Endothelial cell of umbilical vein (primary cell): ENCODE measurements around the gene GJA1. TPM values are rescaled to one million over a fixed set of nuclear protein-coding genes. Genes with fewer than 3 reads are reported as not detected.

Source experiments
- BruUV-seq: library from RNA; stranded (reverse); fragments of 400-500 nt; replicated peaks from 2 replicates; lab custom pipeline; 2021; lab: Mats Ljungman, UMichigan
- CTCF ChIA-PET: fragments of 300-600, 350-600 bp; sonication (Branson Sonifier 250); formaldehyde crosslinking; loops from one replicate; lab custom pipeline; 2021; ENCODE audit warnings: antibody characterized with exemption, inconsistent platforms; lab: Charles Lee
- POLR2A ChIA-PET: fragments of 300-600, 350-600 bp; sonication (Branson Sonifier 250); formaldehyde crosslinking; loops from one replicate; lab custom pipeline; 2021; ENCODE audit warnings: antibody characterized with exemption, inconsistent platforms; lab: Charles Lee
- DNase-seq: peaks from one replicate; pipeline ENCODE4 v3.0.0-alpha.2; 2011; ENCODE audit warnings: low read depth, low spot score
- FAIRE-seq: peaks from 2 replicates; lab custom pipeline; 2011; peaks lifted over from hg19 to GRCh38; lab: Jason Lieb, UNC
- H2AFZ ChIP-seq: 2 replicates; pipeline ENCODE4 v1.6.0; 2012; ENCODE audit warnings: low read depth, low read length, control low read depth, inconsistent platforms
- H3K27ac ChIP-seq: 2 replicates; pipeline ENCODE4 v1.5.1; 2011; ENCODE audit warnings: low read depth, mild to moderate bottlenecking, control low read depth, low read length, moderate library complexity; ENCODE audit not compliant: insufficient read depth
- H3K27me3 ChIP-seq, 2 experiments: 2 replicates each; pipeline versions ENCODE4 v1.6.0 to v1.6.1; 2011; ENCODE audit warnings: low read length in 2 of 2, mixed read lengths in 1 of 2; ENCODE audit not compliant: control insufficient read depth in 2 of 2, insufficient read depth in 2 of 2
- H3K36me3 ChIP-seq, 2 experiments: 2 replicates in 1 of 2; 3 replicates in 1 of 2; pipeline ENCODE4 v1.5.1; 2011; ENCODE audit warnings: low read length in 2 of 2, mild to moderate bottlenecking in 1 of 2, moderate library complexity in 1 of 2; ENCODE audit not compliant: control insufficient read depth in 2 of 2, insufficient read depth in 2 of 2; ENCODE audit errors: extremely low read depth in 1 of 2
- H3K4me1 ChIP-seq: 3 replicates; pipeline ENCODE4 v1.5.1; 2011; ENCODE audit warnings: mild to moderate bottlenecking, low read length; ENCODE audit not compliant: control insufficient read depth, insufficient read depth; ENCODE audit errors: extremely low read depth
- H3K4me2 ChIP-seq: 2 replicates; pipeline ENCODE4 v1.6.1; 2011; ENCODE audit warnings: low read length, control low read depth, mixed read lengths; ENCODE audit not compliant: insufficient read depth
- H3K4me3 ChIP-seq, 3 experiments: fragments of 200-600 bp in 1 of 3; sonication (generic), shearing (Covaris generic) in 1 of 3; replicated peaks in 1 of 3; 2 replicates each; pipeline ENCODE4 v1.5.1; 2011 to 2016; ENCODE audit warnings: control low read depth in 3 of 3, low read length in 3 of 3, mild to moderate bottlenecking in 2 of 3, inconsistent platforms in 1 of 3, low read depth in 1 of 3, moderate library complexity in 1 of 3; ENCODE audit not compliant: insufficient read depth in 1 of 3
- H3K79me2 ChIP-seq: 2 replicates; pipeline ENCODE4 v1.6.0; 2012; ENCODE audit warnings: low read length, inconsistent platforms; ENCODE audit not compliant: control insufficient read depth, insufficient read depth
- H3K9ac ChIP-seq: replicated peaks from 2 replicates; pipeline ENCODE3; 2011; ENCODE audit warnings: low read length, control low read depth; ENCODE audit not compliant: insufficient read depth; ENCODE audit errors: extremely low read depth
- H3K9me1 ChIP-seq: replicated peaks from 3 replicates; pipeline ENCODE4 v1.6.0; 2011; ENCODE audit warnings: mild to moderate bottlenecking, low read length; ENCODE audit not compliant: control insufficient read depth, insufficient read depth; ENCODE audit errors: extremely low read depth
- H3K9me3 ChIP-seq: replicated peaks from 2 replicates; pipeline ENCODE4 v1.5.1; 2012; ENCODE audit warnings: low read length, inconsistent platforms; ENCODE audit not compliant: control insufficient read depth, insufficient read depth
- H4K20me1 ChIP-seq: replicated peaks from 2 replicates; pipeline ENCODE3; 2011; ENCODE audit warnings: mild to moderate bottlenecking, low read length; ENCODE audit not compliant: control insufficient read depth, insufficient read depth; ENCODE audit errors: extremely low read depth
- CTCF ChIP-seq, 2 donors: IDR thresholded peaks; 1 replicate in 1 of 2; 2 replicates in 1 of 2; pipeline ENCODE4 v1.5.1; 2011; ENCODE audit warnings: low read length in 2 of 2, mild to moderate bottlenecking in 2 of 2, moderate library complexity in 2 of 2, control low read depth in 1 of 2, inconsistent platforms in 1 of 2, low read depth in 1 of 2; ENCODE audit not compliant: insufficient read depth in 1 of 2; ENCODE audit errors: extremely low read depth in 1 of 2
- EZH2 ChIP-seq: IDR thresholded peaks from 2 replicates; pipeline ENCODE4 v1.6.1; 2012; ENCODE audit warnings: borderline replicate concordance, low read depth, mild to moderate bottlenecking, moderate library complexity, low read length, inconsistent platforms; ENCODE audit not compliant: severe bottlenecking
- FOS ChIP-seq: IDR thresholded peaks from 2 replicates; pipeline ENCODE4 v1.6.1; 2011; ENCODE audit warnings: mild to moderate bottlenecking, low read length, moderate library complexity, borderline replicate concordance; ENCODE audit not compliant: insufficient read depth
- MAX ChIP-seq: IDR thresholded peaks from 2 replicates; pipeline ENCODE4 v1.6.1; 2011; ENCODE audit not compliant: insufficient read depth, insufficient read length
- POLR2A ChIP-seq: IDR thresholded peaks from 2 replicates; pipeline ENCODE4 v1.6.1; 2012; ENCODE audit warnings: low read depth, mild to moderate bottlenecking, control low read depth, low read length
- POLR2AphosphoS5 ChIP-seq: IDR thresholded peaks from 2 replicates; pipeline ENCODE4 v1.6.1; 2012; ENCODE audit warnings: low read depth, mild to moderate bottlenecking, control low read depth, low read length, moderate library complexity; ENCODE audit not compliant: insufficient read depth
- dilution Hi-C: fragments of 300-500 bp; cut with MboI; formaldehyde crosslinking; loops from one replicate; pipeline ENCODE4 v1.15.0; 2019; ENCODE audit warnings: low sequenced_read_pairs; ENCODE audit not compliant: extremely low pct_ligation_motif_present
- intact Hi-C: fragments of 100-400 bp; cut with micrococcal nuclease; formaldehyde crosslinking; loops from one replicate; pipeline ENCODE4 v1.10.0; 2022
- polyA plus RNA-seq, 4 experiments: library from polyadenylated mRNA; depleted of rRNA in 3 of 4; stranded (reverse) in 3 of 4; unstranded in 1 of 4; fragments of >200 nt; gene quantifications; 2 replicates each; pipeline versions ENCODE4 v1.2.1 to v1.2.3, GENCODE V29; 2011 to 2012; ENCODE audit warnings: missing spikeins in 1 of 4
- total RNA-seq: library from RNA; stranded (reverse); gene quantifications from 2 replicates; pipeline ENCODE4 v1.2.3, GENCODE V29; 2021

The GJA1 gene
- total and polyA plus RNA-seq, 2 donors (not counting 3 experiments of a cell fraction or from before 2014, with no cell fraction given): 185 to 235 TPM

- Histone ChIP-seq H2AFZ (no peak overlapping the region), H3K4me2 (no peak overlapping the region), H3K4me3 (no peak overlapping the region), H3K36me3 (no peaks in the 10 kb centered on the region), H3K27me3 (no peaks in the 10 kb centered on the region), H3K9ac (no peak overlapping the region), H3K4me1 (no peaks in the 10 kb centered on the region), H3K9me1 (no peaks in the 10 kb centered on the region), H3K79me2 (no peaks in the 10 kb centered on the region), H3K27ac (no peak overlapping the region), H4K20me1 (no peaks in the 10 kb centered on the region), H3K9me3 (no peaks in the 10 kb centered on the region)
- dilution Hi-C loops: no loop called here
- no peak for TF ChIP-seq MAX
- TF ChIP-seq EZH2: no peak
- TF ChIP-seq POLR2A: no peak
- no peak for TF ChIP-seq CTCF (IDR thresholded peaks at IDR 0.05; ENCODE audit: extremely low read depth in 1 of 2, insufficient read depth in 1 of 2, low read depth in 1 of 2, low read length in 2 of 2)
- TF ChIP-seq POLR2AphosphoS5: no peak
- TF ChIP-seq FOS: no peak
- ChIA-PET POLR2A (no interaction called here), CTCF (interaction anchor here (1.0 kb wide), 1 partner anchor 16 kb away, joined by 3 read pairs; no protein-coding TSS in a partner anchor)
- DNase-seq (no peak), FAIRE-seq (no peak)
- intact Hi-C loops: no loop called here
- BruUV-seq: no TSS peak
These were observed 21.6 kb upstream of the GJA1 start for GRCh38 chr6:121413879-121414278.
